GM12801 (cell line): Measurements from ENCODE around the gene NDUFA13.

Experiments used
- TF ChIP-seq, protein P1 (sequence below): IDR thresholded peaks from one replicate; pipeline ENCODE4 v1.5.1; 2011; ENCODE audit warnings: control low read depth; ENCODE audit not compliant: insufficient read length; ENCODE audit errors: extremely low read depth

The NDUFA13 gene

DNA sequence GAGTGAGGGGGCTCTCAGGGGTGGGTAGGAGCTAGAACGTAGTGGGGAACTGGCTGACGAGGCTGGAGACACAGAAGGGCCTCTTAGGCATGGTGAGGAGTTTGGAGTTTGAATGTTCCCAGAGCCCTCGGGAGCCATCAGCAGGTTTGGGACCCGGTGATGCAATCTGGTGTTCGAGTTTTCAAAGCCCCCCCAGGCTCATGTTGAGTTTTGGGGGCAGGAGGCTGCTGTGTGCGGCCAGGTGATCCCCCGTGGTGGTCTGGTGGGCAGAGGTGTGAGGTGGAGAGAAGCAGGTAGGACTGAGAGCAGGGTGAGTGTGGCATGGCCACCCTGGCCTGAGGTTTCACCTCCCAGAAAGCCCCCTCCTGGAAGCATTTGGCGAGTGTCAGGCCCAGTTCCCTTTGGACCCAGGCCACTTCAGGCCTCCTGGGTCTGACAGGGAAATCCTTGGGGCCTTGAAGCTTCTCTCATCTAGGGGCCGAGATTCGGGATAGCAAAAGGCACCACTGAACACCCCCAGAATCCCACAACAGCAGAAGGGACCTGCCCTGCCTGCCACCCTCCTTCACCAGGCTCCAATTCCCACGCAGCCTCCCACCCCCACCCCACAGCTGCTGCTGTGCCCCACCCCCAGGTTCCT is 13.9 kb downstream of the NDUFA13 start:
- TF ChIP-seq, protein P1, sequence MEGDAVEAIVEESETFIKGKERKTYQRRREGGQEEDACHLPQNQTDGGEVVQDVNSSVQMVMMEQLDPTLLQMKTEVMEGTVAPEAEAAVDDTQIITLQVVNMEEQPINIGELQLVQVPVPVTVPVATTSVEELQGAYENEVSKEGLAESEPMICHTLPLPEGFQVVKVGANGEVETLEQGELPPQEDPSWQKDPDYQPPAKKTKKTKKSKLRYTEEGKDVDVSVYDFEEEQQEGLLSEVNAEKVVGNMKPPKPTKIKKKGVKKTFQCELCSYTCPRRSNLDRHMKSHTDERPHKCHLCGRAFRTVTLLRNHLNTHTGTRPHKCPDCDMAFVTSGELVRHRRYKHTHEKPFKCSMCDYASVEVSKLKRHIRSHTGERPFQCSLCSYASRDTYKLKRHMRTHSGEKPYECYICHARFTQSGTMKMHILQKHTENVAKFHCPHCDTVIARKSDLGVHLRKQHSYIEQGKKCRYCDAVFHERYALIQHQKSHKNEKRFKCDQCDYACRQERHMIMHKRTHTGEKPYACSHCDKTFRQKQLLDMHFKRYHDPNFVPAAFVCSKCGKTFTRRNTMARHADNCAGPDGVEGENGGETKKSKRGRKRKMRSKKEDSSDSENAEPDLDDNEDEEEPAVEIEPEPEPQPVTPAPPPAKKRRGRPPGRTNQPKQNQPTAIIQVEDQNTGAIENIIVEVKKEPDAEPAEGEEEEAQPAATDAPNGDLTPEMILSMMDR: no peak

DNA sequence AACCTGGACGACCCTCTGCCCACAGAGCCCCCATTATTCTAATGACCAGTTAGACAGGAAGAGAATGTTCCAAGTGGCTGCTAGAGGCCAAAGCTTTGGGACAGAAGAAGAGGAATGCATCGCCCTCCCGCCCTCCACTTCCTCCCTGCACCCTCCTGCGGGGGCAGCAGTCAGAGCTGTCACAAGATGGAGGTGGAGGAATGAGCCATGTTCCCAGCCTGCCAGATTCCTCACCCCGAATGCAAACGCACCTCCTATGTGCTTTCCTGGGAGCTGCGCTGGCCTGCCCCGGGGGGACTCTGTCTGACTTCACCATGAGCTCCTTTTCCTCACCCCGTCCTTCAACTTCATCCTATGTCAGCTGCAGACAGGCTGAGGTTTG is 14.4 kb downstream of the NDUFA13 start:
- TF ChIP-seq, protein P1: no peak

DNA sequence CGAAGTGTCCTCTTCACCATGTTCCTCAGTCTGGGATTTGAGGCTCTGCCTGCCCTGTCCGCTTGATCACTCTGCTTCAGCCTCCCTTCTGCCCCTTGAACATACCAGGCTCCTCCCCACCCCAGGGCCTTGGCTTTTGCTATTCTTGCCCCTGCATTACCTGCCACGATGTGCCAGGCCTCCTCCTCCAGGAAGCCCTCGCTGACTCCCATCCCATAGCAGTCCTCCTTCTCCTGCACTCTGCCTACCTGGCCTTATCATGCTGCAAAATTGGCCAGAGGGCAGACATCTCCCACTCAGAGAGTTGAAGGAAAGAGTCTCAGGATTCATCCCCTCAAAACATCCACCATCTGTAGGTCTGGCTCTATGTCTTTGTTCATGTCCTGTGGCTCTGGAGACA is 14.9 kb downstream of the NDUFA13 start:
- TF ChIP-seq, protein P1: no peak

DNA sequence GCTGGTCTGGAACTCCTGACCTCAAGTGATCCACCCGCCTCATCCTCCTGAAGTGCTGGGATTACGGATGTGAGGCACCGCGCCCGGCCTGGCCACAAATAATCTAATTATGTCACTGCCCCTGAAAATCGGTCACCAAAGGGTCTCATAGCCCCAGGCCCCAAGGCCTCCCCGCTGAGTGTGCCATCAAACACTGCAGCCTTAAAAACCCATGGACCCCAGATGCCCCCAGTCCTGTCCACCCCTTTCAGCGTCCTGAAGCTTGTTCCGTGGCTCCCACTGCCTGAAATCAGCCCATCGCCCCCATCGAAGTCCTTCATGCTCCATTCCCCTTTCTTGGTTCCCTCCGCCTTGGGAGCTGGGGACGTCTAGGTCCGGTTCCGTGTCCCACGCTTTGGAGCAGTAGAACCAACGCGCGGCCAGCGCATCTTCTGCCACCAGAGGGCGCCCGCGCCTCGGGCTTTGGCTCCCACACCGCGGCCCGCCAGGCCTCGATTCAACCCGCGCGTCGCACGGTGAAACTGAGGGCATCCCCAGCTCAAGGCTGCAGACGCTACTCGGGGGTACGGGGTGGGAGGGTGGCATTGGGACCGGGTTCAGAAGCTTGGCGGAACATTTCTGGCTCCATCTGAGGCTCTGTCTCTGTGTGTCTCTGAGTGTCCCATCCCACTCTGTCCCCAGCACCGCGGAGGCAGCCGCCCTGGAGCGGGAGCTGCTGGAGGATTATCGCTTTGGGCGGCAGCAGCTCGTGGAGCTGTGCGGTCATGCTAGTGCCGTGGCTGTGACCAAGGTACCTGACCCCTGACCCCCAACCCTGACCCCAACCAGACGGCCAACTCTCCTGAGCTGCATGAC is 16.2 kb downstream of the NDUFA13 start:
- TF ChIP-seq, protein P1: no peak

DNA sequence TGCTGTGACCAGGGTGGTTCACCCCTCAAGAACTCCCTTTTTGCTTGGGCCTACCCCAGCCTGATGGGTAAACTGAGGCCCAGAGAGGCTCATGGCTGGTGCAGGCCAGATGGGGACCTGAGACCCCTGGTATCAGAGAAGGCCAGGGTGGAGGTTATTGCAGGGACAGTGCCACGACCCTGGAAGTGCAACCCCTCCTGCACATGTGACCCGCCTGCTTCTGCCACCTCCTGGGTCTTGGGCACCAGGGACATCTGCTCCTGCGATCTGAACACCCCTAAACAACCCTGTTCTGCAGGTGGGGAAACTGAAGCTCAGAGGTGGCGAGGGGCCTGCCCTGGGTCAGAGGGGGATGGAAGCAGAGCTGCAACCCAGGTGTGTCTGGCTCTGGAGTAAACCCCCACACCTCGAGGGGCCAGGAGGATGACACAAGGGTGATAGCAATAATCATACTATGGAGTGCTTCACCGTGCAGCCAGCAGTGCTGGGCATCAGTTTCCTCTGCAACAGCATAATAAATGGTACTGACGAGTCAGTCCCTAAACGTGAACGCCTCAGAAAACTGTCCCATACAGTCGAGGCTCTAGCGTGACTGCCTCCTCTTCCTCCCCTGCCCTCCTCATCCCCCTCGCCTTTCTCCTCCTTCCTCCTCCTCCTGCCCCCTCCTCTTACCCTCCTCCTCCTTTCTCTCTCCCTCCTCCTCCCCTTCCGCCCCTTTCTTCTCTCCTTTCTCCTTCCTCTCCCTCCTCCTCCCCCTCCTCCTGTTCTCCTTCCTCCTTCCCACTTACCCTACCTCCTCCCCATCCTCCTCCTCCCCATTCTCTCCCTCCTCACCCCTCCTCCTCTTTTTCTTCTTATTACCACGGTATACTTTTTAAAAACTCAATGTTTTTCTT is 17.0 kb downstream of the NDUFA13 start:
- TF ChIP-seq, protein P1: no peak

DNA sequence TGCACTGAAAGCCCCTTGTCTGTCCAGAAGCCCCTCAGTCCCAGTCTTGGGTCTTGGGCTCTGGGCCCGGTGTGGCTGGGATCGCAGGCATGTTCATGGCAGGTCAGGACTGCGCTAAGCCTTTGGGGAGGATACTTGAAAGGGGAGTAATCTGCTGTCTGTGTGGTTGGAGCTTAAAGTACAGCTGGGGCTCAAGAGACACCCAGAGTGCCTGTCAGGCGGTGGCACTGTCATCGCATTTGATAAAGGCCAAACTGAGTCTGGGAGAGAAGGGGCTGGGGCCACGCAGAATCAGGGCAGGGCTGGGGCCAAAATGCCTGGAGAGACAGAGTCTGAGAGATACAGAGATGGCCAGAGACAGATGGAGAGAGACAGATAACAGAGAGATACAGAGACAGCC is 17.8 kb downstream of the NDUFA13 start:
- TF ChIP-seq, protein P1: no peak
